HFFc6 (cell line): ENCODE measurements around the gene SSNA1. TPM values are rescaled to one million over a fixed set of nuclear protein-coding genes. Genes with fewer than 3 reads are reported as not detected.

Source experiments
- DNase-seq: peaks from one replicate; pipeline ENCODE4 v3.0.0-alpha.2; 2018
- H3K27ac Mint-ChIP-seq: 2 replicates; pipeline ENCODE4 v1.8.0; 2020; ENCODE audit warnings: mild to moderate bottlenecking, mixed read lengths
- H3K27me3 Mint-ChIP-seq: 2 replicates; pipeline ENCODE4 v1.8.0; 2021; ENCODE audit warnings: mild to moderate bottlenecking, moderate library complexity, mixed read lengths; ENCODE audit not compliant: insufficient read depth
- H3K36me3 Mint-ChIP-seq: 2 replicates; pipeline ENCODE4 v1.8.0; 2021; ENCODE audit warnings: low read depth, mixed read lengths
- H3K4me1 Mint-ChIP-seq: 2 replicates; pipeline ENCODE4 v1.8.0; 2020; ENCODE audit warnings: low read depth, mixed read lengths
- H3K4me3 Mint-ChIP-seq: 2 replicates; pipeline ENCODE4 v1.8.0; 2020; ENCODE audit warnings: mild to moderate bottlenecking, moderate library complexity, mixed read lengths
- H3K9me3 Mint-ChIP-seq: 2 replicates; pipeline ENCODE4 v1.8.0; 2020; ENCODE audit warnings: mild to moderate bottlenecking, mixed read lengths
- total RNA-seq, 6 experiments: library from RNA; stranded (reverse); fragmentation: NEBNext Ultra II Directional; extraction: Animal tissue kit (Norgen Biotek cat#: 25700); gene quantifications; 2 replicates in 1 of 6; 3 replicates in 5 of 6; pipeline ENCODE4 v1.2.3, GENCODE V29; 2021
- TF ChIP-seq, protein P1 (sequence below): fragments of 200-600 bp; sonication (generic); IDR thresholded peaks from 2 replicates; pipeline ENCODE4 v1.5.0; 2021; ENCODE audit warnings: antibody characterized with exemption, mild to moderate bottlenecking

Gene SSNA1
- total RNA-seq, 6 experiments from 2014 or later, result 76.7 to 82.8 (median 82.1) TPM

DNA sequence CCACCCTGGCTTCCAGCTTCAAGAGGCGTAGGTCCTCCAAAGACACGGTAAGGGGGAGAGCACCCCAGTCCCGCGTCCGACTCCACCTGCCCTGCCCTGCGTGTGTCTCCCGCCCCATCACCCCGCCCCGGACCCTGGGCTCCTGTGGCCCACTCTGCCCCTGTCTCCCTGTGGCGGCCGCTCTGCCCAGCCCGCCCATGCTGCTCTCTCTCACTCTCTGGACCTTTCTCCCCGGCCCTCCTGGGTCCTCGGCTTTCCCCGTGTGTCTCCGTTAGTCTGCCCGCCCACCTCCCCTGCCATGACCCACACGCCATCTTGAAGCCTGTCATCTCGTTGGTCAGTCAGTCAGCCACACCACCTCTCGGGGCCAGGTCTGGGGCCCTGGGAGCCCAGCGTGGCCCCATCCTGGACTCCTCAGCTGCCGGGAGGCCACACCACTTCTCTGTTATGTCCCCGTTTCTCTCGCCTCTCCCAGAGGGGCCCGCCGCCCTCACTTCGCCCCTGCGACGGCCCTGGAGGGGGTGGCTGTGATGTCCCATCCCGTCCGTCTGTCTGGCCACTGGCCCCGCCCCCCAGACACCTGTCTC is 23.1 kb upstream of the SSNA1 start:
- no peak for DNase-seq
- H3K4me1 Mint-ChIP-seq, result no peaks in the 10 kb centered on the region
- no peaks in the 10 kb centered on the region for H3K36me3 Mint-ChIP-seq
- no peak overlapping the region for H3K27ac Mint-ChIP-seq
- TF ChIP-seq, protein P1, sequence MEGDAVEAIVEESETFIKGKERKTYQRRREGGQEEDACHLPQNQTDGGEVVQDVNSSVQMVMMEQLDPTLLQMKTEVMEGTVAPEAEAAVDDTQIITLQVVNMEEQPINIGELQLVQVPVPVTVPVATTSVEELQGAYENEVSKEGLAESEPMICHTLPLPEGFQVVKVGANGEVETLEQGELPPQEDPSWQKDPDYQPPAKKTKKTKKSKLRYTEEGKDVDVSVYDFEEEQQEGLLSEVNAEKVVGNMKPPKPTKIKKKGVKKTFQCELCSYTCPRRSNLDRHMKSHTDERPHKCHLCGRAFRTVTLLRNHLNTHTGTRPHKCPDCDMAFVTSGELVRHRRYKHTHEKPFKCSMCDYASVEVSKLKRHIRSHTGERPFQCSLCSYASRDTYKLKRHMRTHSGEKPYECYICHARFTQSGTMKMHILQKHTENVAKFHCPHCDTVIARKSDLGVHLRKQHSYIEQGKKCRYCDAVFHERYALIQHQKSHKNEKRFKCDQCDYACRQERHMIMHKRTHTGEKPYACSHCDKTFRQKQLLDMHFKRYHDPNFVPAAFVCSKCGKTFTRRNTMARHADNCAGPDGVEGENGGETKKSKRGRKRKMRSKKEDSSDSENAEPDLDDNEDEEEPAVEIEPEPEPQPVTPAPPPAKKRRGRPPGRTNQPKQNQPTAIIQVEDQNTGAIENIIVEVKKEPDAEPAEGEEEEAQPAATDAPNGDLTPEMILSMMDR, result no peak
- H3K4me3 Mint-ChIP-seq, result no peak overlapping the region
- peaks cover 30% of the 10 kb centered on the region for H3K27me3 Mint-ChIP-seq
- H3K9me3 Mint-ChIP-seq, result no peaks in the 10 kb centered on the region

DNA sequence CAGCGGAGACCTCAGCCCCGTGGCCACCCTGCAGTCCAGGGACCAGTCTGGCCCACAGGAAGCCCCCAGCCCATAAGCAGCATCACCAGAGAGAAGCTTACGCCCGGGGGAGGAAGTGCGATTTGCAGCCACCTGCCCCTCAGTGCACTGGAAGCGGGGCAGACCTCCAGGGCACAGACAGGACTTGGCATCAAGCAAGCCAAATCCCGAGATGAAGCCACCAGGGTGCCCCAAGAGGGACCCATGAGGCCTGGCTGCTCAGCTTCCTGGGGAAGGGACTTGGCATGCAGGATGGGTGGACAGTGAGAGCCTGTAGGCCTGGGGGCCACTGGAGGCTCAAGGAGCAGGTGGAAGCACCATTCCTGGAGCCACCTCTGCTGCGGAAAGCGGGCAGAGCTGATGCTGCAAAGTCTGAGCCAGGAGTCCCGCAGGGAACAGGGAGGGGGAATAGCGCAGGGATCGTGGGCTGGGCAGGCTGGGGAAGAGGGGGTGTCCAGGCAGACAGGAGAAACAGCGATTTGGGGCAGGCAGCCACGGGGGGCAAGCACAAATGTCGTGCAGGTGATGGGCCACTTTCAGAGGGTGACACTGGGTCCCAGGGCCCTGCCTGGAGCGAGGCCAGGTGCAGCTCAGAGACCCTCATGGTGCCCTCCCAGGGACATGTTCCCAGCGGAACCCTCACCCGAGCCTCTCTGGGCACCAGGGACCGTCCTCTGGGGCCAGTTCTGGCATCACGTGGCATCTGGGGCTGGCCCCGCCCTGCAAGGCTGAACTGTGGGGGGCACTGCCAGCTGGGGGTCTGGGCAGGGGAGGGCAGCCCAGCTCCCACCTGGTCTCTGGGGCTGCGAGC is 21.9 kb upstream of the SSNA1 start:
- H3K9me3 Mint-ChIP-seq, result no peaks in the 10 kb centered on the region
- TF ChIP-seq, protein P1, result no peak
- no peak overlapping the region for H3K27ac Mint-ChIP-seq
- H3K4me3 Mint-ChIP-seq, result no peak overlapping the region
- H3K27me3 Mint-ChIP-seq, result peaks cover 24% of the 10 kb centered on the region
- no peaks in the 10 kb centered on the region for H3K4me1 Mint-ChIP-seq
- H3K36me3 Mint-ChIP-seq, result no peaks in the 10 kb centered on the region
- no peak for DNase-seq

DNA sequence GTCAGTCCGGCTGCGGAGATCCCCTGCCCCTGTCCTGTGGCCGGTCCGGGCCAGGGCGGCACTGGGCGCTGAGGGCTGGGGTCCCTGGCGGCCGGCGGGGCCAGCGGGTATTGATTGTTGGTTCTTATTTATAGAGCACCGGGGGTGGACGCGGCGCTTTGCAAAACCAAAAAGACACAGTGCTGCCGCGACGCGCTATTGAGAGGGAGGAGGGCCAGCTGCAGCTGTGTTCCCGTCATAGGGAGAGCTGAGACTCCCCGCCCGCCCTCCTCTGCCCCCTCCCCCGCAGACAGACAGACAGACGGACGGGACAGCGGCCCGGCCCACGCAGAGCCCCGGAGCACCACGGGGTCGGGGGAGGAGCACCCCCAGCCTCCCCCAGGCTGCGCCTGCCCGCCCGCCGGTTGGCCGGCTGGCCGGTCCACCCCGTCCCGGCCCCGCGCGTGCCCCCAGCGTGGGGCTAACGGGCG is 21.2 kb upstream of the SSNA1 start:
- no peak overlapping the region for H3K27ac Mint-ChIP-seq
- no peaks in the 10 kb centered on the region for H3K9me3 Mint-ChIP-seq
- DNase-seq, result no peak
- no peaks in the 10 kb centered on the region for H3K36me3 Mint-ChIP-seq
- H3K4me1 Mint-ChIP-seq, result no peaks in the 10 kb centered on the region
- TF ChIP-seq, protein P1, result no peak
- H3K4me3 Mint-ChIP-seq, result no peak overlapping the region
- peaks cover 22% of the 10 kb centered on the region for H3K27me3 Mint-ChIP-seq

DNA sequence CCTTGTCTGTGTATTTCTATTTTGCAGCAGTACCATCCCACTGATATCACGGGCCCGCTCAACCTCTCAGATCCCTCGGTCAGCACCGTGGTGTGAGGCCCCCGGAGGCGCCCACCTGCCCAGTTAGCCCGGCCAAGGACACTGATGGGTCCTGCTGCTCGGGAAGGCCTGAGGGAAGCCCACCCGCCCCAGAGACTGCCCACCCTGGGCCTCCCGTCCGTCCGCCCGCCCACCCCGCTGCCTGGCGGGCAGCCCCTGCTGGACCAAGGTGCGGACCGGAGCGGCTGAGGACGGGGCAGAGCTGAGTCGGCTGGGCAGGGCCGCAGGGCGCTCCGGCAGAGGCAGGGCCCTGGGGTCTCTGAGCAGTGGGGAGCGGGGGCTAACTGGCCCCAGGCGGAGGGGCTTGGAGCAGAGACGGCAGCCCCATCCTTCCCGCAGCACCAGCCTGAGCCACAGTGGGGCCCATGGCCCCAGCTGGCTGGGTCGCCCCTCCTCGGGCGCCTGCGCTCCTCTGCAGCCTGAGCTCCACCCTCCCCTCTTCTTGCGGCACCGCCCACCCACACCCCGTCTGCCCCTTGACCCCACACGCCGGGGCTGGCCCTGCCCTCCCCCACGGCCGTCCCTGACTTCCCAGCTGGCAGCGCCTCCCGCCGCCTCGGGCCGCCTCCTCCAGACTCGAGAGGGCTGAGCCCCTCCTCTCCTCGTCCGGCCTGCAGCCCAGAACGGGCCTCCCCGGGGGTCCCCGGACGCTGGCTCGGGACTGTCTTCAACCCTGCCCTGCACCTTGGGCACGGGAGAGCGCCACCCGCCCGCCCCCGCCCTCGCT is 20.5 kb upstream of the SSNA1 start:
- Mint-ChIP-seq H3K27me3 (peaks cover 20% of the 10 kb centered on the region), H3K27ac (no peak overlapping the region), H3K9me3 (no peaks in the 10 kb centered on the region), H3K36me3 (no peaks in the 10 kb centered on the region), H3K4me3 (no peak overlapping the region), H3K4me1 (no peaks in the 10 kb centered on the region)
- TF ChIP-seq, protein P1, result no peak
- no peak for DNase-seq

DNA sequence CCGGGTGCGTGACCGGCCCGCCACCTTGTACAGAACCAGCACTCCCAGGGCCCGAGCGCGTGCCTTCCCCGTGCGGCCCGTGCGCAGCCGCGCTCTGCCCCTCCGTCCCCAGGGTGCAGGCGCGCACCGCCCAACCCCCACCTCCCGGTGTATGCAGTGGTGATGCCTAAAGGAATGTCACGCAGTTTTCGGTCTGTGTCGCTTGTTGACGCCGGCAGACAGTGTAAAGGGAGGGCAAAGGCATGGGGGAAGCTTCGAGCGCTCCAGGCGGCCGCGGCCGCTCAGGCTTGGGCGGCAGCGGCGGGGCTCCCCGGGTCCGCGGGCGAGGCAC is 19.9 kb upstream of the SSNA1 start:
- peaks cover 15% of the 10 kb centered on the region for H3K27me3 Mint-ChIP-seq

More for the DNA sequence above, 19.9 kb upstream of the SSNA1 start:
- H3K4me1 Mint-ChIP-seq, result no peaks in the 10 kb centered on the region
- no peaks in the 10 kb centered on the region for H3K9me3 Mint-ChIP-seq
- no peak overlapping the region for H3K4me3 Mint-ChIP-seq
- H3K36me3 Mint-ChIP-seq, result no peaks in the 10 kb centered on the region
- DNase-seq, result no peak
- H3K27ac Mint-ChIP-seq, result no peak overlapping the region
- TF ChIP-seq, protein P1, result no peak
